Gastrocnemius medialis (tissue), 4 donors: ENCODE data around the gene GADD45B. TPM values are rescaled to one million over a fixed set of nuclear protein-coding genes. Genes with fewer than 3 reads are reported as not detected.

Source experiments
- ATAC-seq, 2 donors: fragments of 150-250 bp; one replicate each; pipeline ENCODE4 v1.9.1; 2016
- DNase-seq, 2 donors: peaks; one replicate each; pipeline ENCODE4 v3.0.0-alpha.2; 2019
- H3K27ac ChIP-seq, 4 donors: fragments of 200-600 bp; sonication (generic); 1 replicate in 1 of 4; 2 replicates in 3 of 4; pipeline ENCODE4 v1.5.1; 2016 to 2018; ENCODE audit warnings: mild to moderate bottlenecking in 2 of 4, moderate library complexity in 1 of 4
- H3K27me3 ChIP-seq, 3 donors: fragments of 200-600 bp; sonication (generic) in 2 of 3; 1 replicate in 1 of 3; 2 replicates in 2 of 3; pipeline versions ENCODE4 v1.5.1 to v1.6.0; 2016 to 2019; ENCODE audit warnings: mild to moderate bottlenecking in 1 of 3, moderate library complexity in 1 of 3
- H3K36me3 ChIP-seq, 2 donors: fragments of 200-600 bp; sonication (generic) in 1 of 2; one replicate each; pipeline ENCODE4 v1.5.1; 2017 to 2018
- H3K4me1 ChIP-seq, 2 donors: fragments of 200-600 bp; sonication (generic) in 1 of 2; one replicate each; pipeline ENCODE4 v1.5.1; 2016 to 2017; ENCODE audit warnings: mild to moderate bottlenecking in 2 of 2
- H3K4me3 ChIP-seq, 4 donors: fragments of 200-600 bp; sonication (generic) in 3 of 4; 1 replicate in 1 of 4; 2 replicates in 3 of 4; pipeline ENCODE4 v1.5.1; 2016 to 2019; ENCODE audit warnings: mild to moderate bottlenecking in 2 of 4
- H3K9me3 ChIP-seq, 3 donors: fragments of 200-600 bp; sonication (generic) in 2 of 3; 1 replicate in 1 of 3; 2 replicates in 2 of 3; pipeline ENCODE4 v1.5.1; 2016 to 2019
- CTCF ChIP-seq, 5 experiments: fragments of 450-650 bp in 3 of 5; fragments of 200-600 bp in 2 of 5; sonication (generic) in 2 of 5; IDR thresholded peaks in 4 of 5; conservative IDR thresholded peaks in 1 of 5; 1 replicate in 4 of 5; 2 replicates in 1 of 5; pipeline ENCODE4 v1.5.1; 2016 to 2019; ENCODE audit warnings: antibody characterized with exemption in 5 of 5, mild to moderate bottlenecking in 3 of 5, moderate library complexity in 3 of 5
- POLR2A ChIP-seq, 2 donors: fragments of 450-650 bp; IDR thresholded peaks; one replicate each; pipeline ENCODE4 v1.6.1; 2017; ENCODE audit warnings: antibody characterized with exemption in 2 of 2, mild to moderate bottlenecking in 2 of 2, moderate library complexity in 2 of 2
- in situ Hi-C, 4 donors: fragments of 200-750 bp; cut with MboI; loops; one replicate each; pipeline versions ENCODE4 v1.15.0 to v1.8.0; 2017; ENCODE audit warnings: low sequenced_read_pairs in 4 of 4
- intact Hi-C: fragments of 100-400 bp; cut with DNase I; formaldehyde crosslinking; loops from one replicate; pipeline ENCODE4 v1.15.1; 2023; ENCODE audit warnings: low total_unique reads
- total RNA-seq, 4 donors: library from RNA; depleted of rRNA; stranded (reverse); fragments of >200 nt; gene quantifications; one replicate each; pipeline versions ENCODE4 v1.1.0 to v1.2.3, GENCODE V29; 2016

Gene GADD45B
- total RNA-seq, 4 donors from 2014 or later: 32.2 to 48.7 (median 41.7) TPM

GRCh38 chr19:2476451-2477140, 669 bp downstream of the GADD45B start:
- no peaks in the 10 kb centered on the region for H3K9me3 ChIP-seq
- H3K4me1 ChIP-seq: peaks cover 21 to 42% of the 10 kb centered on the region in 2 donors
- H3K36me3 ChIP-seq: no peaks in the 10 kb centered on the region
- H3K27me3 ChIP-seq: no peaks in the 10 kb centered on the region
- DNase-seq (peak; percentile 15 to 36), ATAC-seq (no peak)
- H3K27ac ChIP-seq: peak overlapping the region; percentile 81 to 98 (median 90)
- intact Hi-C loops (loop anchor here (1.0 to 2.0 kb wide), 2 partner anchors 18 to 70 kb away; no protein-coding TSS in a partner anchor), in situ Hi-C loops (loop anchor here in 3 of 4 donors (5.0 to 10.0 kb wide), 5 partner anchors 66 to 138 kb away; no protein-coding TSS in a partner anchor)
- no peak for TF ChIP-seq POLR2A (IDR thresholded peaks at IDR 0.05)
- TF ChIP-seq CTCF (IDR thresholded peaks at IDR 0.05 in 4 of 5, conservative IDR thresholded peaks at IDR 0.05 in 1 of 5): no peak
- peak overlapping the region; percentile 66 to 92 (median 84) for H3K4me3 ChIP-seq

GRCh38 chr19:2477141-2477710, 1.3 kb downstream of the GADD45B start:
- Histone ChIP-seq H3K4me1 (peaks cover 21 to 42% of the 10 kb centered on the region in 2 donors), H3K27ac (peak overlapping the region; percentile 81 to 98 (median 90)), H3K4me3 (peak overlapping the region; percentile 66 to 92 (median 84)), H3K9me3 (no peaks in the 10 kb centered on the region), H3K27me3 (no peaks in the 10 kb centered on the region), H3K36me3 (no peaks in the 10 kb centered on the region)
- TF ChIP-seq POLR2A (IDR thresholded peaks at IDR 0.05) (peak in 1 of 2 donors; percentile 37), CTCF (IDR thresholded peaks at IDR 0.05 in 4 of 5, conservative IDR thresholded peaks at IDR 0.05 in 1 of 5) (no peak)
- intact Hi-C loops (loop anchor here (2.0 kb wide), 1 partner anchor 18 kb away; no protein-coding TSS in a partner anchor), in situ Hi-C loops (loop anchor here in 3 of 4 donors (5.0 to 10.0 kb wide), 5 partner anchors 65 to 138 kb away; no protein-coding TSS in a partner anchor)
- DNase-seq (peak; percentile 65 to 71), ATAC-seq (peak; percentile 2 to 10)

- no peak for ATAC-seq
- Histone ChIP-seq H3K27ac (peak overlapping the region; percentile 81 to 98 (median 90)), H3K4me3 (peak overlapping the region; percentile 66 to 92 (median 84)), H3K9me3 (no peaks in the 10 kb centered on the region), H3K36me3 (no peaks in the 10 kb centered on the region), H3K27me3 (no peaks in the 10 kb centered on the region), H3K4me1 (peaks cover 21 to 42% of the 10 kb centered on the region in 2 donors)
- DNase-seq: peak; percentile 32 to 33
- TF ChIP-seq POLR2A (IDR thresholded peaks at IDR 0.05) (no peak), CTCF (IDR thresholded peaks at IDR 0.05 in 4 of 5, conservative IDR thresholded peaks at IDR 0.05 in 1 of 5) (no peak)
- intact Hi-C loops (loop anchor here (2.0 kb wide), 1 partner anchor 17 kb away; no protein-coding TSS in a partner anchor), in situ Hi-C loops (loop anchor here in 3 of 4 donors (5.0 to 10.0 kb wide), 5 partner anchors 65 to 137 kb away; no protein-coding TSS in a partner anchor)
Measured at GRCh38 chr19:2477732-2478191, 1.8 kb downstream of the GADD45B start.

GRCh38 chr19:2478278-2478755, 2.4 kb downstream of the GADD45B start:
- Histone ChIP-seq H3K36me3 (no peaks in the 10 kb centered on the region), H3K9me3 (no peaks in the 10 kb centered on the region), H3K27ac (peak overlapping the region; percentile 81 to 98 (median 90)), H3K27me3 (no peaks in the 10 kb centered on the region), H3K4me1 (peaks cover 21 to 42% of the 10 kb centered on the region in 2 donors), H3K4me3 (peak overlapping the region; percentile 66 to 92 (median 84))
- in situ Hi-C loops: loop anchor here in 3 of 4 donors (5.0 to 10.0 kb wide), 5 partner anchors 64 to 136 kb away; no protein-coding TSS in a partner anchor
- intact Hi-C loops: no loop called here
- TF ChIP-seq CTCF (IDR thresholded peaks at IDR 0.05 in 4 of 5, conservative IDR thresholded peaks at IDR 0.05 in 1 of 5) (peak in 4 of 5 experiments; percentile 10 to 60 (median 24)), POLR2A (IDR thresholded peaks at IDR 0.05) (no peak)
- DNase-seq (peak; percentile 56 to 75), ATAC-seq (peak; percentile 18 to 27)
